HG03571 (cell line): ENCODE data around the gene ADGRA1.

ENCODE experiments used
- ATAC-seq: cut with Tn5 transposase; IDR thresholded peaks from one replicate; pipeline ENCODE4 v1.9.1; 2021; ENCODE audit not compliant: unreplicated experiment

The ADGRA1 gene

GRCh38 chr10:133160826-133161471, 73.2 kb downstream of the ADGRA1 start:
- ATAC-seq, result no peak

- ATAC-seq, result no peak
Observed at GRCh38 chr10:133161486-133162109, 73.9 kb downstream of the ADGRA1 start.

DNA sequence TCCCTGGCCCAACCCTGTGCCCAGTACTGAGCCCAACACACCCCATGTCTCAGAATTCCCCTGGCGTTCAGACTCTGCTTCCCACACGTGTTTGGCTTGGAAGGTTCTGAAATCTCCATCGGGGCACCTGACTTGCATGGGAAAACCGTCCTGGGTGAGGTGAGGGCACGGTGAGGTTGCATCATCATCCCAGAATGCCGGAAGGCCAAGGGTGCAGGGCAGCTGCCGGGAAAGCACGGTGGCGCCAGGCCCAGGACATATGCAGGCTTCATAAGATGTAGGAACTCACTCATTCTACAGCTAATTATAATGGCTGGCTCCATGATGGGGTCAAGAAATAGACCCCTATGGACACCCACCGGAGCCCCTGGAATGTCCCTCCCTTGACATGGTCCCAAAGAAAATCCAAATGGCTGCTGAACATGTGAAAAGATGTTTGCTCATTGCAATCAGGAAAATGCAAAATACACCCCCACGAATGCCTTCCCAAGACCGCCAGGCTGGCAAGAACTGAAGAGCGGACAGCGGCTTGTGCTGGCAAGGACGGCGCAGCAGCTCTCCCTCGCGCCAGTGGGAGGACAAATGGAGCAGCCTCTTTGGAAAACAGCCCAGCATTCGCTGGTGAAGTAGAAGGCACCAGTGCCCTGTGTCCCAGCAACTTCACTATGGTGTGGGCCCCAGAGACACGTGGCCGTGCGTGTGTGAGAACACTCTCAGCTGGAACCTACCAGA, 74.6 kb downstream of the ADGRA1 start:
- ATAC-seq, result no peak

GRCh38 chr10:133162910-133163856, 75.5 kb downstream of the ADGRA1 start:
- ATAC-seq, result no peak

DNA sequence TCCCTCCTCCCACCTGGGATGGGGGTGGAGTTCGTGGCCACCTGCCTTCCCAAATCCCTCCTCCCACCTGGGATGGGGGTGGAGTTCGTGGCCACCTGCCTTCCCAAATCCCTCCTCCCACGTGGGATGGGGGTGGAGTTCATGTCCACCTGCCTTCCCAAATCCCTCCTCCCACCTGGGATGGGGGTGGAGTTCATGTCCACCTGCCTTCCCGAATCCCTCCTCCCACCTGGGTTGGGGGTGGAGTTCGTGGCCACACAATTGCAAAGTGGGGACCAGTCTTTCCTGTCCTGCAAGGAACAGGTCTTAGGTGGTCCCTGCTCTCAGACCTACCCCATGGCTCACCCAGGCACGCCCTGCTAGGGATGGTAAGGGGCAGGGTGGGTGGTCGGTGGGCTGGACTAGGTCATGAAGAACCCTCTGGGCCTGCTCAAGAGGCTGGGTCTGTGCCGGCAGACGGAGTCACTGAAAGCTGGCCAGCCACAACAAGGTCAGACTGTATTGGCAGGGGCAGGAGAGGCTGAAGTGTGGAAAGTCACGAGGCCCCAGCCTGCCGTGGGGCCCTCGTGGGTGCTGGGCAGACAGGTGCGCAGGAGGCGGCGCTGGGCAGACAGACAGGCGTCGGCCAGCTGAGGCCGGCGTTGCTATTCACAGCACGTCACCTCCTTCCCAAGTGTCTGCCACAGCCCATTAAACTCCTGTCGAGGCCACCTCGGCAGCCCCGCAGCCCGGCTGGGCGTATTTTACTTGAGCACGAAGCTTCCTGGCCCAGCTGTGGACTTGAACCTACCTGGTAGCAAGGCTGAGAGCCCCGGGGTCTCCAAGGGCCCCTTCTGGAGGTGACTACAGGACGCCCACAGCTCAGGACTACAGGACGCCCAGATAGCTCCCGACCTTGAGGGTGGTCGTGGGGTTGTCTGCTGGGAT, 76.4 kb downstream of the ADGRA1 start:
- ATAC-seq, result no peak

GRCh38 chr10:133164816-133165555, 77.3 kb downstream of the ADGRA1 start:
- ATAC-seq, result no peak

DNA sequence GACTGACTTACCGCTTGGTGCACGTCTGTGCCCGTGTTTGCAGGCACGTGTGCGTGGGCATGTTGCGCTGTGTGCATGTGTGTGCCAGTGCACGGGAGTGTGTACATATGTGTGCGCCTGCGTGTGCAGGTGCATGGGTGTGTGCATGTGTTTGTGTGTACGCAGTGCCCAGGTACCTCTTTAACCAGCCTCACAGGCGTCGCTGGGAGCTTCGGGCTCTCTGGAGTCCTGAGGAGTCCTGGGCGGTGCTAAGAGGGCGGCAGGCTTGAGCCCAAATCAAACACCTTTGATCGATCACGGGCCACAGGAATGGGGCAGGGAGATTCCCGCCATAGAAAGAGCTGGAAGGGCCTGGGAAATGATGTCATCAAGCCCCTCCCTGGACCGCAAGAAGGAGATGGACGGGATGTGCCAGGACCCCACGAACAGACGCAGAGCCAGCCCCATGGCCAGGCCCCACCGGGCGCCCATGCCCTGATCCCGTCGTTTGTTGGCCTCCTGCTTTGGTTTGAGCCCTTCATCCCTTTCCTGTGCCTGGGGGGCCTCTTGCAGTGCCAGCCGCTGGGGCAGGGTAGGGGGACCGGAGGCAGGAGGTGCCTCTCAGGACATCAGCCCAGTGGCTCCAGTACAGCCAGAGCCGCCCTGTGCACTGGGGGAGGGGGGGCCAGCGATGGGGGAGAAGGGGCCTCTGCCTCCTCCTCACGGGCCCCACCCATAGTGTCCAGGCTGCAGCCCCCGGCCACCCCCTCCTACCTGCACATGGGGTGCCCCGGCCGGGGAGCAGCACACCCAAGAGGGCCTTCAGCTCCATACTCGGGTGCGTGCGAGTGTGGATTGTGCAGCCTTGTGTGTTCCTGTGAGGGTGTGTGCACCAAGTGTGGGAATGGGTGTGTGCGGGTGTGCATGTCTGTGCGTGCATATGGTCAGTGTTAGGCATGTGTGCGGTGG, 78.1 kb downstream of the ADGRA1 start:
- ATAC-seq, result no peak

GRCh38 chr10:133166504-133166827, 78.7 kb downstream of the ADGRA1 start:
- ATAC-seq, result no peak

- ATAC-seq, result no peak
Observed at GRCh38 chr10:133166828-133167692, 79.3 kb downstream of the ADGRA1 start.

DNA sequence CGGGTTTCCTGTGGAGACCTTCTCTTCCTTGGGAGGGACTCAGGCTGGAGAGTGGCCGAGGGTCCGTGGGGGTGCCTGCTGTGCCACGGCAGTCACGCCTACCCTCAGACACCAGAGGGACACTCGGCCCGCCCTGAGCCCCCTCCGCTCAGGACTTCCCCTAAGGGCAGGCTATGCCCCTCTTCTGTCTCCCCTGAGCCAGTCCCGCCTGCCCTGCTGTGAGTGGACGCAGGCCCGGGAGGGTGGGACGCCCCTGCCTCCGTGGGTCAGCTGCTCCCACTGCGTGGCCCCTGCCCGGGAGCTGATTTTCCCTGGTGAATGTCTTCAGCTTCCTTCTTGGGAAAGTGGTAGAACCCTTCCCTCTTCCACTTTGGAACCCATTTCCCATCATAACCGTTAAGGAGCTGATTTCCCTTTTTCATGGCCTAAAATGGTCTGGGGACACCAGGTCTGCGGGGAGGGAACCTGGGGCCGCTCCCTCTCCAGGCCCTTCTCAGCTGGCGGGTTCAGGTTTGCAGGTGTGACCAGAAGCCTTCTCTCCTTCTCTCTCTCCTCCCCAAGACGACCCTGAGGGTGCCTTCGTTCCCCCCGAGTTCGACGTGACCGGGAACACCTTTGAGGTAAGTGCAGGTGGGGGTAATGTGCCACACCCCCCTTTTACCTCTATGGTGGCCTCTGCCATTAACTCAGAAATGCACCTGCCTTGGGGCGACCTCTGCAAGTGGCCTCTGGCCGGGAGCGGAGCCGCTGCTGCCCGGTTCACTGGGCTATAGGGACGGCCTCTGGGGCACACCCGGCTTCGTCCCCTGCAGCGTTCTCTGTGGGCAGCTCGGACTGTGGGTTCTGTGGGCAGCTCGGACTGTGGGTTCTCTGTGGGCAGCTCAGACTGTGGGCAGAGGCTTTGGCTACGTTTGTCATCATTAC, 80.2 kb downstream of the ADGRA1 start:
- no peak for ATAC-seq

DNA sequence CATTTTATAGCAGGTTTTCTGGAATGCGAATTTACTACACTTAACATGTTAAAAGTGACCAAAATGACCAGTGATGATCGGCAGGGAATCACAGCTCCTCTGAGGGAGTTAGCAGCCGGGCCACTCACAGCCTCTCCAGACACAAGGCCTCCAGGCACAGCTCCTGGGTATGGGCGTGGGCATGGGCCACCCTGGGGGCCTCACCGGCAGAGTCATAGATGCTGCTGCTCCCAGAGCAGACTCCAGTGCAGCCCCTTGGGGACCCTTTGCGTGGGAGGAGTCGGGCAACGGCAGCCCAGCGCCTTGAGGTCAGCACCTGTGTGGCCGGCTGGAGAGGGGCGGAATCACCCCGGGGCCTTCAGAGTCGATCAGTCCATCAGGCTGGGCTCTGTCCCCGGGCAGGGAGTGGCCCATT, 80.9 kb downstream of the ADGRA1 start:
- no peak for ATAC-seq

DNA sequence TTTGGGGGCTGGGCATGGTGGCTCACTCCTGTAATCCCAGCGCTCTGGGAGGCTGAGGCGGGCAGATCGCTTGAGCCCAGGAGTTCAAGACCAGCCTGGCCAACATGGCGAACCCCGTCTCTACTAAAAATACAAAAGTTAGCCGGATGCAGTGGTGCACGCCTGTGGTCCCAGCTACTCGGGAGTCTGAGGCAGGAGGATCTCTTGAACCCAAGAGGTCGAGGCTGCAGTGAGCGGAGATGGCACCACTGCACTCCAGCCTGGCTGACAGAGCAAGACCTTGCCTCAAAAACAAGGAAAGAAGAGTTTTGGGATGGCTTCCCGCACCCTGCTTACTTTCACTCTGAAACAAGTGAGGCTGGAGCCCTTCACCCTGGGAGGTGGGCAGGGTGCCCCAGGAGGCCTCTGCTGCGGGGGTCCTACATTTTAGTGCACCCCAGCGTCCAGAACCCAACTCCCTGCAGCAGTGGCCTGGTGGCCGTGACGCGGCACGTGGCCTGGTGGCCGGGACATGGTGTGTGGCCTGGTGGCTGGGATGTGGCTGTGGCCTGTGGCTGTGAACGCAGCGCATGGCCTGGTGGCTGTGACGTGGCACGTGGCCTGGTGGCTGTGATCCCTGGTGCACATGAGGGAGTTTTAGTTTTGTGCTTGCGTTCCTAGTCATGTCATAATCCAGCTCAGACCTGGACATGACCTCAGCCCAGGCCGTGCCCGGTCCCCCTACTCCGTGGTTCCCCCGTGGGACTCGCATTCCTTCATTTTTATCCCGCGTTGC, 81.6 kb downstream of the ADGRA1 start:
- no peak for ATAC-seq

DNA sequence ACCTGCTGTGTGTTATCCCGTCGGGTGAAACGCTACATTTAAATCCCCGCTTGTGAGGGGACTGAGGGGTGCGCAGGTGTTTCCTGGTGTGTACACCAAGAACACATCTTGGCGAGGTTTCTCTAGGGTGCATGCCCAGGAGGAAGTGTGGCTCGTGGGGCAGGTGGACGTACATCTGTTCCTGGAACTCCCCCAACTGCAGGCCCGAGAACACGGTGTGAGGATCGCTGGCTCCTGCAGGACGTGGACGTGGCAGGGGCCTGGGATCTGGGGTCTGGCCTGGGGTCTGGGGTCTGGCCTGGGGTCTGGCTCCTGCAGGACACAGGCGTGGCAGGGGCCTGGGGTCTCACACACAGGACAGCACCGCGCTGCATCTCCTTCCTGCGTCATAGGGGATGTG, 82.4 kb downstream of the ADGRA1 start:
- no peak for ATAC-seq

- no peak for ATAC-seq
Observed at GRCh38 chr10:133173860-133174640, 86.3 kb downstream of the ADGRA1 start.

- ATAC-seq, result no peak
Observed at GRCh38 chr10:133174689-133175263, 87.1 kb downstream of the ADGRA1 start.
